Raji (cell line): Measurements from ENCODE around the gene CTNNA3.

ENCODE experiments used
- POLR2A ChIP-seq: IDR thresholded peaks from 2 replicates; pipeline ENCODE4 v1.6.1; 2011; ENCODE audit warnings: low read depth, low read length, control low read depth; ENCODE audit not compliant: insufficient read depth

The CTNNA3 gene

GRCh38 chr10:67077376-67077775 is 618.6 kb downstream of the CTNNA3 start:
- no peak for TF ChIP-seq POLR2A

DNA sequence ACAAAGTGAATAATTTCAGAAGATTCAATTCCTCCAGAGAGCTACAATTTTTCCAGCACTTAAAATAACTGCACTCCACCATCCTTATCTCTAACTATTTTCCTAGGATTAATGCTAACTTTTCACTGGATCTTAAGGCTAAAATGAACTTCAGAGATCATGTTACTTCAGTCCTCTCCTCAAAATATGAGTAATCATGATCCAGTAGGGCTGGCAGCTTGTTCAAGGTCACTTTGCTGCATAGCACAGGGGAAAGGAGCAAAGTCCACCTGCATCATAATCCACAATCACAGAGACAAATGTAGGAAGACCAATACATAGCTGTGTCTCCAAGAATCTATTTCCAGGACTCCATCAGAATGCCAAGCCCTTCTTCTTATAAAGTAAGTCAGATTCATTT is 619.9 kb downstream of the CTNNA3 start:
- no peak for TF ChIP-seq POLR2A

DNA sequence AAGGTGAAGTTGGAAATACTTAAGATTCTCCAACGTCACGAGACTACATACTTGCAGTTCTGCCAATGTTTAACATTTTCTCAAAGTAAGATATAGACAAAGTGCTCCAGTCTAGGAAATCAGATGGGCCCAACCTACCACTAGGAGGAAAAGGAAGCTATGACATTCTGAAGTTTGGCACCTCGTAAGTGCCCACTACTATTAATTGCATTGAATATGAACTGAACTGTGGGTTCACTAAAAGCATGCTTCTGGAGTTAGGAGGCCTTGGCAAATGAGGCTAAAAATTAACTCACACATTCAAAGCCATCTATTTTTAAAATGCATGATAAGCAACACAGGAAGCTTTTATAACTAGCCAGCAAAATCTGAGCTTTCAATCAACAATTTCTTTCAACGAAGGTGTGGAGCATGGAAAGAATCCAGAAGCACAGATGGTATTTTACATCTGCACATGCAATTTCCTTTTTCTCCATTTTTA is 620.5 kb downstream of the CTNNA3 start:
- TF ChIP-seq POLR2A: no peak

DNA sequence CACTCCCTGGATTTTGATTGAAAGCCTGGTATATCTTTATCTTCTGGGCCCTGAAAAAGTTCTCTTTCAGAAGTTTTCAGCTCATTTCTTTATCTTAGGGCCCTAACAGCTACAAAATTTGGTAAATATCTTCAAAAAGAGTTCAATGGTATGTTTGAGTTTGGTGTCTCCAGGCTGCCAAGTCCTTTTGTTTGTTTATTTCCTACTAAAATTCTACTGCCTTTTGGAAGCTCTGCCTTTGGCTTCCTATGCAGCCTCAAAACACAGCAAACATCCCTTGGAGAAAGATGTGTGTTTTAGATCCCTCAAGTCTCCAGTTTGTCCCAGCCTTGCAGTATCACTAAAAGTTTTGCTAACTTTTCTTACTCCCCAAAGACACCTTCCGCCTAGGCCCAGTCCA is 623.3 kb downstream of the CTNNA3 start:
- TF ChIP-seq POLR2A: no peak

DNA sequence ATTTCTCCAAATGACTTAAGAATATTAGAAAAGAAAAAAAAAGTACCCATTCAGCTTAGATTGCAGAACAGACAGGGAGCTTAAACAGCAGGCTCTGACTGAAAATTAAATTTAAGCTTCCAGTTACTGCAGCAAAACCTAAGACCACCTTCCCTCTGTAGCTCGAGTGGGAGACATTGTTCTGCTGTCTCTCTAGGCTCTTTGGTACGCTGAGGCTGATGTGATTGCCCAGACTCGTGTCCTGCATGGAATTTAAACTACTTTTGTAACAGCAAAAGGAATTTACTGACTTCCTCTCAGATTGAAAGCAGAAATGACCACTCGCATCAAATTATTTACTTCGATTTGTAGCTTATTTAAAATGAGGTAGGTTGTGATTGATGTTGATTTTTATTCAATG is 645.6 kb downstream of the CTNNA3 start:
- no peak for TF ChIP-seq POLR2A

- TF ChIP-seq POLR2A: no peak
Observed at GRCh38 chr10:67049988-67050387, 646.0 kb downstream of the CTNNA3 start.

GRCh38 chr10:67046507-67046906 is 649.5 kb downstream of the CTNNA3 start:
- TF ChIP-seq POLR2A: no peak

DNA sequence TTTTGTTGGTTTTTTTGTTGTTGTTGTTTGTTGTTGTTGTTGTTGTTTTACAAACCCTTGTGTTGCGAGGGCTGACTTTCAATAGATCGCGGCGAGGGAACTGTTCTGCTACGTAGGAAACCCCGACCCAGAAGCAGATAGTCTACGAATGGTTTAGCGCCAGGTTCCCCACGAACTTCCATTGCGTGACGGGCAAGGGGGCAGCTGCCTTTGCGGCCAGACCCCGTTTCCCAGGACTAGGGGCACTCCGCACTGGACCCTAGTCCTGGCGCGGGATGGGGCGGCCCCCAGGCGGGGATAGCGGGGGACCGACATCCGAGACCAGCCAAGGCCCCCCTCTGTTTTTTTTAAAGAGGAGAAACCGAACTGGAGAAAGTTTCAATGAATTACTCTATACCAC is 650.6 kb downstream of the CTNNA3 start:
- TF ChIP-seq POLR2A: no peak

- TF ChIP-seq POLR2A: no peak
Observed at GRCh38 chr10:67043041-67043440, 653.0 kb downstream of the CTNNA3 start.

DNA sequence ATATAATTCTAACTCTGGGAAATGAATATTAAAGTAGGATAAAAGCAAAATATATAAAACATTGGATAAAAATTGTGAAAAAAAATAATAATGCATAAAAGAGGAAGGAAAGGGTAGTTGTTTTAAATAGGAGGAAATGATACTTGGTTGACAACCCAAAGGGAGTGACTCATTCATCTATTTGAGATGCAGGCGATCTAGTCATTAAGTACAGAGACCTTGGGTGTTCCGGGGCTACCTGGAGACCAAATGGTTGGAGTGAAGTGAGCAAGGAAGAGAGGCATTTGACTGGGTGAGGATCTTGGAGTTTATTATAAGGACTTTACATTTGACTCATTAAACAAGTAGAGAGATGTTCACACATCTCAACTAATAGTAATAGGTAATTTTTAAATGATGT is 659.2 kb downstream of the CTNNA3 start:
- no peak for TF ChIP-seq POLR2A

GRCh38 chr10:67033878-67034277 is 662.1 kb downstream of the CTNNA3 start:
- TF ChIP-seq POLR2A: no peak

- no peak for TF ChIP-seq POLR2A
Observed at GRCh38 chr10:67022099-67022498, 673.9 kb downstream of the CTNNA3 start.

DNA sequence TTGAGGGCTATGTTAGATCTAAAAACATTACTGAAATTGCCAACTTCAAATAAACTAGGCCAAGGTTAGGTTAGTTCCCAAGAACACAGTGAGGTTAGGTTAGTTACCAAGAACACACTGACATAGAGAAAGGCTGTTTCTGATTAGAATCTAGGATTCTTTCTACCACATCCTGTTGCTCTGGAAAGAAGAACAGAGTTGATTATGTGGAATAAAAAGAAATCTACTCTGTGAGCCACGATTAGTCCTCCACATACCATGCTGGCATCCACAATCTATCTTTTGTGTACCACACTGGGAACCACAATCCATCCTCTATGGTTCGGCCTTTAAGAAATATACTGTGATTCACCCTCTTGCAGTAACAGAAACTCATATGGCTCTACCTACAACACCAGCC is 678.8 kb downstream of the CTNNA3 start:
- TF ChIP-seq POLR2A: no peak

DNA sequence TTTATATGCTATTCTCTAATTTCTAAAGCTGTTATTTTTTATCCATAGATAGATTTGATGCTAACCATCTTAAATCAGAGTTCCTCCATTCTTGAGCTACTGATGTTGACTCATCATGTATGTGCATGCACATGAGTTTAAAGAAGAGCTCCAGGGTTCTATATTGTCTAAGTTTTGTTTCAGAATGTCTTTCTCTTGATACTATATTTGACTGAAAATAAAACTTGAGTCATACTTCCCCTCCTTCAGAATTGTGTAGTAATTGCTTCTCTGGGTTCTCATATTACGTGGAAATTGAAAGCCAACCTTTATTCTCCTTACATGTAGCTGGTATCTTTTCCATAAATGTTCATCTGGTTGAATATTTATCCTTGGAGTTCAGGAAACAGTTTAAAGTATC is 680.8 kb downstream of the CTNNA3 start:
- TF ChIP-seq POLR2A: no peak

DNA sequence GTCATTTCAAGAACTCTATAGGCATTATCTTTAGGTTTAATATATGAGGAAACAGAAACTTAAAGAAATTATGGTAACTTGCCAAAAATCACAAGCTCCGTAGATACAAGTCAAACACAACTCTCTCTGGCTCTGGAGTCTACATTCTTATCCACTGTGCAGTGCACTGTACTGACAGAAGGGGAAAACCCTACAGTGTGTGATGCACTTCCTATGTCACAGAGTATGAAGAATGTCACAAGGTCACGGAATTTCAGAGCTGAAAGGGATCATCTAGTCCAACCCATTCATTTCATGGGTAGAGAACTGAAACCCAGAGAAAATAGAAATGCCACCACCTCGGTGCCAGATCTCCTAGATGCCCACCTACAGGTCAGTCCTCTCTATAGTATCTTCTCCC is 684.0 kb downstream of the CTNNA3 start:
- no peak for TF ChIP-seq POLR2A

GRCh38 chr10:67011480-67011879 is 684.5 kb downstream of the CTNNA3 start:
- no peak for TF ChIP-seq POLR2A

DNA sequence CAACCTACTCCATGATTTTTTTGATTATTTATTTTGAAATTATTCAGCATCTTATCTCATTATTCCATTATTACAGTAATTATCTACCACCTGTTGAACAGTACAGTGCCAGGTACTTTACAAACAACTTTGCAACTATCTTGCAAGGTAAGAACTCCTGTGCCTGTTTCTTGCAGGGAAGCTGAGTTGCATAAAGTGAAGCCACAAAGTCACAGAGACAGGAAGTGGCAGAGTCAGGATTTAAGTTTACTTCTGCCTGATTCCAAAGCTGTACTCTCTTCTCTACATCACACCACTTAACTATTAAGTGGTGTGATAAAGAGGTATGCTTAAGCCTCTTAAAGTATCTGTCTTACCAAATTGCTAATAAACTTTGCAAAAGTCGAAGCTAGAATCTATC is 690.0 kb downstream of the CTNNA3 start:
- no peak for TF ChIP-seq POLR2A

GRCh38 chr10:67004690-67005089 is 691.3 kb downstream of the CTNNA3 start:
- no peak for TF ChIP-seq POLR2A
